GM12875 (cell line): ENCODE data around the gene ZC3H8.

ENCODE experiments used
- H3K4me3 ChIP-seq: one replicate; pipeline ENCODE4 v1.5.1; 2011; ENCODE audit warnings: low read depth, low read length, control low read depth
- CTCF ChIP-seq: IDR thresholded peaks from 2 replicates; pipeline ENCODE4 v1.5.1; 2011; ENCODE audit warnings: low read depth, mild to moderate bottlenecking, control low read depth, inconsistent platforms, low read length, moderate library complexity, borderline replicate concordance; ENCODE audit not compliant: insufficient read depth

Gene ZC3H8

GRCh38 chr2:112259509-112260294 lies 4.9 kb upstream of the ZC3H8 start:
- no peak overlapping the region for H3K4me3 ChIP-seq
- TF ChIP-seq CTCF = peak; percentile 96

GRCh38 chr2:112257575-112257974 lies 2.7 kb upstream of the ZC3H8 start:
- TF ChIP-seq CTCF = no peak
- no peak overlapping the region for H3K4me3 ChIP-seq

GRCh38 chr2:112256654-112257053 lies 1.8 kb upstream of the ZC3H8 start:
- TF ChIP-seq CTCF = no peak
- H3K4me3 ChIP-seq = no peak overlapping the region

GRCh38 chr2:112255875-112256274 lies 1.0 kb upstream of the ZC3H8 start:
- no peak overlapping the region for H3K4me3 ChIP-seq
- TF ChIP-seq CTCF = no peak

GRCh38 chr2:112253261-112253815 lies 1.5 kb downstream of the ZC3H8 start:
- TF ChIP-seq CTCF = no peak
- no peak overlapping the region for H3K4me3 ChIP-seq

- TF ChIP-seq CTCF = no peak
- no peak overlapping the region for H3K4me3 ChIP-seq
Measured at GRCh38 chr2:112251271-112251670, 3.6 kb downstream of the ZC3H8 start.

GRCh38 chr2:112244854-112245253 lies 10.0 kb downstream of the ZC3H8 start:
- no peak overlapping the region for H3K4me3 ChIP-seq
- no peak for TF ChIP-seq CTCF
